Hematopoietic multipotent progenitor cell treated with erythropoietin and hydrocortisone succinate and interleukin-3 and kit ligand, for 17 days (in vitro differentiated cells): ENCODE data around the gene RASSF8.

Experiments
- DNase-seq: peaks from one replicate; pipeline ENCODE4 v3.0.0-alpha.2; 2015; ENCODE audit warnings: low spot score

The RASSF8 gene

DNA sequence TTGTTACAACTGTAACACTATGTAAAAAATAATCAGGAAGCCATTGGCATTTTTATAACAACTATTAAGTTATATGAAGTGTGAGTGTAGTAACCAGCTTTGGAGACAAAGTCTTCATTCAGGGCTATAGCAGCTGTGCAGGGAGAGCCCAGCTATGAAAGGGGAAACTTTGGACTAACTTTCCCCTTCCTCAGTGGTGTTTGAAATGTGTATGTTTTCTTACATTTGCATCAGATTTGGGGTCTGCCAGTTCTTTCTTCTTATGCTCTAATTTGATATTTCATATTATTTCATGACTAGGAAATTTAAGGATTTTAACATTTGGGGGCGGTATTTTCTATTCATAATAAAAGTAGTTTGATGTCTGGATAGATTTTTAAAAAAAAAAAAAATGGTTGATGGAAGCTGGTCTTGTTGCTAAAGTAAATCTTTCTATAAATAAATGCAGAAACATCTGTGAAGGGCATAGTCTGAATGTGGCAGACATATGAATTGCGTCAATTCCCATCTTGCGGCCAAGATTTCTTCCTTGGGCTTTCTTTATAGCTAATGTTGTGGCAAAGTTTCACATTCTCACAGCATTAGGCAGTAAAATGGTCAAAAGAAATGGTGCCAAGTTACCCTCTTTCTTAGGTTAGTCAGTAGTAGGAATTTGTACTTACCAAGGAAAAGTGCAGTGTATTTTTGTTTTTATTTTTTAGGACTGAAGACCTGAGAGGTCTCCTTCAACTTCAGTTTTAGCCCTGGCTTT lies 35.6 kb downstream of the RASSF8 start:
- no peak for DNase-seq

DNA sequence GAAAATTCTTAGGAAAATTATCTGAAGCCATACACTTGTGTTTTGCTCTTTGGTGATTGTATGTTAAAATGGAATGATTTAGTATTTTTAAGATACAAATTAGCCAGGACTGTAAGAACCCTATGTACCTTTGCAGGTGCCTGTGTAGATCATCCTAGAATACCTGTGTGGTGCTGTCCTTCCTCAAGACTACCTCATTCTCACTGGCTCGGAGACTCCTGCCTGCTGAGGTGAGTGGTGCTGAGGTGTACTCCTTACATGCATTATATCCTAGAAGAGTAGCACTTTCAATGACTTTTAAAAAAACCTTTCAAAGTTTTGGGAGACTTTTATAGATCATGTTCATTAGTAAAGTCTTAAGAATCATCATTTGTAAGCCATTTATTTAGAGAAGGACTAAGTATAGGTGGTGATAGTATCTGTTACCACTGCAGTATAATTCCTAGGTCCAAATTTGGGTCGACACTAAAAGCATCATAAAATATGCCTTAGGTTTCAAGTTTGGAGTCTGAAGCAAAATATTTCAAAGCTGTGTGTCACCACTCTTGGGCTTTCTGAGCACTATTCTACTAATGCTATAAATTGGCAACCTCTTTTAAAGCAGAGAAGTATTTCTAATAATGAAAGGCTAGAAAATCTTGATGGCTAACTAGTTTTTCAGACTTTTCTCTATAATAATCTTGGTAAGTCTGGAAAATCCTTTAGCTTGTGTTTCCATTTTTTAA lies 36.6 kb downstream of the RASSF8 start:
- no peak for DNase-seq

DNA sequence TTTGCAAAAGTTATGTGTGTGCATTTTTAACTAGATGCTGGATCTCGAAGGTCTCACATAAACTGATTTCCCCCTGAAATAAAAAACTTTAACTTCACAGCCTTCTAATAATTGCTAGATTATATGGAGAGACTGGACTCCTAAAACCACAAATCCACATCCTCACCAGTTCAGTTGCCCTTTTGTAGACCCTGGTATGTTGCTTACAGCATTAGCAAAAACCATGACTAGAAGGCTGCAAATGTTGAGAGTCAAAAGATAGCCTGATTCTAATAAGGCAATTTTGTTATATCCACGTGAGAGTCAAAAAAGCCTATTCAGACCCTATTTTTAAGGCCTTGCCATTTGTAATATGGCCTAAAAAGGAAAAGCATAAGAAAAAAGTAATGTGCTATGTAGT lies 37.4 kb downstream of the RASSF8 start:
- DNase-seq: no peak

GRCh38 chr12:25996677-25997076 lies 38.2 kb downstream of the RASSF8 start:
- DNase-seq: no peak

- DNase-seq: no peak
Measured at GRCh38 chr12:25997201-25997963, 38.9 kb downstream of the RASSF8 start.

DNA sequence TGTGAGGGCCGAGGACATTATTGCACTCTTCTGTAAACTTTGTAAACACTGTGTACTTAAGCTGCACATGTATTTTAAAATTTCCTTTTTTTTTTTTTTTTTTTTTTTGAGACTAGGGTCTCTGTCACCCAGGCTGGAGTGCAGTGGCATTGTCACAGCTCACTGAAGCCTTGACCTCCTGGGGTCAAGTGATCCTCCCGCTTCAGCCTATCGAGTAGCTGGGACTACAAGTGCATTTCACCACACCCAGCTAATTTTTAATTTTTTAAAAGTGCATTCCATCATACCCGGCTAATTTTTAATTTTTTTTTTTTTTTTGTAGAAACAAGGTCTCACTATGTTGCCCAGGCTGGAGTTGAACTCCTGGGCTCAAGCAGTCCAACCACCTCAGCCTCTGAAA lies 42.4 kb downstream of the RASSF8 start:
- DNase-seq: no peak

DNA sequence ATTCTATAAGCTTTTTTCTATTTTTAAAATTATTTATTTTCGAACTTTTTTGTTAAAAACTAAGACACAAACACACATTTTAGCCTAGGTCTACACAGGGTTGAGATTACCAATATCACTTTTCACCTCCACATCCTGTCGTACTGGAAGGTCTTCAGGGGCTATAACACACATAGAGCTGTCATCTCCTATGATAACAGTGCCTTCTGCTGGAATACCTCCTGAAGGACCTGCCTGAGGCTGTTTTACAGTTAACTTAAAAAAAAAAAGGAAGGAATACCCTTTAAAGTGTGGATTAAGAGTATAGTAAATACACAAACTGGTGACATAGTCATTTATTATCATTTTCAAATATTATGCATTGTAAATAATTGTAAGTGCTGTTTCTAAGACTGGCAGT lies 43.0 kb downstream of the RASSF8 start:
- no peak for DNase-seq

GRCh38 chr12:26003065-26003464 lies 44.6 kb downstream of the RASSF8 start:
- no peak for DNase-seq

- DNase-seq: no peak
Measured at GRCh38 chr12:26007566-26007965, 49.1 kb downstream of the RASSF8 start.

GRCh38 chr12:26009593-26009992 lies 51.1 kb downstream of the RASSF8 start:
- DNase-seq: no peak

DNA sequence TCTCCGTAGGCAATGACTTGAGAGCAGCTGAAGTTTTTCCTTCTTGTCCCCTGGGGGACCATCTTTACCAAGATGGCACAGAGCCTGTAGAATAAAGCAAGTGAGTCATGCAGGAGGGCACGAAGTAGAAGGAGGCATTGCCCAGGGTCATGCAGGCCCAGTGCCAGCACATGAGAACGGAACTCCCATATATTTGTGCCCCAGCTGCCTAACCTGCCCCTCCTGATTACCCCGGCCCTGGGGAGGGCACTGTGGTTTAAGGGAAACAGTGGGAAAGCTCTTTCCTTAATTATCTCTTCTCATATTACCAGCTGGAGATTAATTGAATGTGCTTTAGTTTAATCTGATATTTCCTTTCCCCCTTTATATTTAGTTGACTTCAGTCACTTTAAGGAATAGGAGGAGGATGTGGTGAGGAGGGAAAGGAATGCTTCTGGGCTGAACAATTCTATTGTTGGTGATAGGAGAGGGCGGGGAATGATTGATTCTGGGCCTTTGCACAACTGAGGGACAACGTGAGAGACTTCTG lies 51.9 kb downstream of the RASSF8 start:
- no peak for DNase-seq

GRCh38 chr12:26011099-26011498 lies 52.6 kb downstream of the RASSF8 start:
- DNase-seq: no peak

DNA sequence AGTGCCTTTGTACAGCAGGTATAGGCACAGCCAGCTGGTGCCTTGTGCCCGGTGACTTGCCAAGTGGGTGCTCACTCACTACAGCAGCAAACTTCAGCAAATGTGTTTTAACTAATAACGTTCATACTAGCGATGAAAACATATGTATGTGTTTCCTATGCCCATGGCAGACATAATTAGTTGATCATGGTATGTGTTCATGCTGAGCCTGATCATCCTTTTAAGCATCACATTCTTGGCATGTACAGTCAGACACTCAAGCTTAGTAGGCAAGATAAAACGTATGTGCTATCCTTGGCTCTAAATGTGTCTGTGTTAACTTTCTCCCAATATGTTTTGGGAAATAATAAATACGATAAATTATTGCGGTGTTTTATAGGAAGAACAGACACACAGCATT lies 55.6 kb downstream of the RASSF8 start:
- DNase-seq: no peak

GRCh38 chr12:26016516-26016915 lies 58.0 kb downstream of the RASSF8 start:
- DNase-seq: no peak

GRCh38 chr12:26017484-26018211 lies 59.2 kb downstream of the RASSF8 start:
- DNase-seq: no peak

DNA sequence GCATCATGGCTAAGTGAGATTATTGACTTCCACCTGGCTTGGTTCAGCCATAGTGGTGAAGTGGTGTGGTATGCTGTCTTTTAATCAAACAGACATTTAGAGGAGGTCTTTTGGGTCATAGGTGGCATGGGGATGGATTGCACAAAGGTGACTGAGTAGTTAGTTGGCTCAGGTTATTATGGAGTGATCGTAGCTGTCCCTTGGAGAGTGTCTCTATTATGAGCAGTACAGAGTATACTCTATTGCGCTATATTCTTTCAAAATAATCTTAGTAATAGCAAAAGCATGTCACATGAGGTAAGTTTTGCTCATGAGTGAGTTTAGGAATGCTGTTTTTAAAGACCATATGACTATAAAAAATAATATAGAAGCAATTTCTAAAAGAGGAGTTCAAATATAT lies 60.4 kb downstream of the RASSF8 start:
- no peak for DNase-seq

- no peak for DNase-seq
Measured at GRCh38 chr12:26021534-26021933, 63.1 kb downstream of the RASSF8 start.

GRCh38 chr12:26022043-26022442 lies 63.6 kb downstream of the RASSF8 start:
- DNase-seq: no peak

GRCh38 chr12:26026713-26027112 lies 68.2 kb downstream of the RASSF8 start:
- DNase-seq: no peak

- no peak for DNase-seq
Measured at GRCh38 chr12:26027401-26027800, 68.9 kb downstream of the RASSF8 start.

DNA sequence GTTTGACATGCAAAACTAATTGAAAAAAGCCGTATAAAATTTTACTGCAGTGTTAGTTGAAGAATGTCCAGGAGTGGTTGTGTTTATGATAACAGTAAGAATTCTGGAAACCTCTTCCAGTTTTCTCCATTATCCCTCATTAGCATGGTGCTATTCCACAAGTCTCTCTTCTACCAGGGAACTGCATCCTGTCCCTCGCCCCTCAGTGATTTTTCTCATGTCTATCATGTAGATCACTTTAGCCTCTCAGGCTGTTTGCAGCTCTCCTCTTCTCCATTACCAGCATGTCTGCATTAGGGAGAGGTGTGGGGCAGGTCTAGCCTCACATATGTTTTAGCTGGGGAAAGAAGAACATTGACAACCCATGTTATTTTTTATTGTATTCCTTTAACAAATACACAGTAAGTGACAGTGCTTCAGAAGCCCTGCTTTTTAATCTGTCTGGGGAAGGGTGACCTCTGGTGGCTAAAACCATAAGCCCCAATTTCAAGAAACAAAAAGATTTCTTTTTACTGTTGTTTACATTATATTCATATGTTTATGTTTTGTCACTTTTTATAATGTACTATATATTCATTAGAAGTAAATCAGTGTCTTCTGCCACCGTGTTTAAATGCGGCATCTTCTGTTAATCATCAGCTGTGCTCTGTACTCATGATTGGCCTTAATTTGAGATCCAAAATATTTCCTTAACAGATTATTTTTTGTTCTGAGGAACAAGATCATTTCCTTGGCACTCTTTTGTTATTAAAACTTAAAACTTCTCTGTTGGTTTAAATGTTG lies 70.7 kb downstream of the RASSF8 start:
- DNase-seq: no peak

- no peak for DNase-seq
Measured at GRCh38 chr12:26029736-26030022, 71.2 kb downstream of the RASSF8 start.
